Type B pancreatic cell (in vitro differentiated cells): Measurements from ENCODE around the gene CFAP57. TPM values are rescaled to one million over a fixed set of nuclear protein-coding genes. Genes with fewer than 3 reads are reported as not detected.

Experiments
- DNase-seq: peaks from one replicate; pipeline ENCODE4 v3.0.0; 2021; ENCODE audit warnings: mixed read lengths; ENCODE audit not compliant: unreplicated experiment; ENCODE audit errors: extremely low spot score
- H3K27ac Mint-ChIP-seq: 2 replicates; pipeline ENCODE4 v1.8.0; 2021; ENCODE audit warnings: mild to moderate bottlenecking, mixed read lengths
- H3K27me3 Mint-ChIP-seq: 2 replicates; pipeline ENCODE4 v1.8.0; 2021; ENCODE audit warnings: mixed read lengths
- H3K36me3 Mint-ChIP-seq: 2 replicates; pipeline ENCODE4 v1.8.0; 2021; ENCODE audit warnings: mixed read lengths
- H3K4me1 Mint-ChIP-seq: one replicate; pipeline ENCODE4 v1.8.0; 2021; ENCODE audit warnings: mixed read lengths; ENCODE audit not compliant: unreplicated experiment
- H3K4me3 Mint-ChIP-seq: 2 replicates; pipeline ENCODE4 v1.8.0; 2021; ENCODE audit warnings: mild to moderate bottlenecking, mixed read lengths
- H3K9me3 Mint-ChIP-seq: 2 replicates; pipeline ENCODE4 v1.8.0; 2021; ENCODE audit warnings: mixed read lengths
- CTCF ChIP-seq: fragments of 200-600 bp; sonication (generic); conservative IDR thresholded peaks from 2 replicates; pipeline ENCODE4 v1.5.0; 2021; ENCODE audit warnings: antibody characterized with exemption, mild to moderate bottlenecking
- total RNA-seq: library from RNA; stranded (reverse); gene quantifications from 2 replicates; pipeline ENCODE4 v1.2.1, GENCODE V29; 2021; ENCODE audit warnings: low replicate concordance

The CFAP57 gene
- total RNA-seq, 1 donor from 2014 or later, result 1.8 TPM

- no peaks in the 10 kb centered on the region for H3K9me3 Mint-ChIP-seq
- DNase-seq, result no peak
- peaks cover 12% of the 10 kb centered on the region for H3K27me3 Mint-ChIP-seq
- no peaks in the 10 kb centered on the region for H3K4me1 Mint-ChIP-seq
- H3K27ac Mint-ChIP-seq, result no peak overlapping the region
- H3K36me3 Mint-ChIP-seq, result no peaks in the 10 kb centered on the region
- H3K4me3 Mint-ChIP-seq, result no peak overlapping the region
- TF ChIP-seq CTCF, result no peak
Measured at GRCh38 chr1:43255438-43256210, 83.5 kb downstream of the CFAP57 start.

GRCh38 chr1:43256675-43257570 lies 84.8 kb downstream of the CFAP57 start:
- H3K27ac Mint-ChIP-seq, result no peak overlapping the region
- H3K9me3 Mint-ChIP-seq, result peaks cover 4% of the 10 kb centered on the region
- H3K36me3 Mint-ChIP-seq, result no peaks in the 10 kb centered on the region
- no peak for TF ChIP-seq CTCF
- DNase-seq, result no peak
- no peaks in the 10 kb centered on the region for H3K4me1 Mint-ChIP-seq
- peaks cover 12% of the 10 kb centered on the region for H3K27me3 Mint-ChIP-seq
- no peak overlapping the region for H3K4me3 Mint-ChIP-seq

GRCh38 chr1:43258370-43258769 lies 86.2 kb downstream of the CFAP57 start:
- H3K4me1 Mint-ChIP-seq, result no peaks in the 10 kb centered on the region
- peaks cover 4% of the 10 kb centered on the region for H3K9me3 Mint-ChIP-seq
- H3K27ac Mint-ChIP-seq, result no peak overlapping the region
- H3K36me3 Mint-ChIP-seq, result peaks cover 4% of the 10 kb centered on the region
- TF ChIP-seq CTCF, result no peak
- no peak overlapping the region for H3K4me3 Mint-ChIP-seq
- H3K27me3 Mint-ChIP-seq, result peaks cover 5% of the 10 kb centered on the region
- no peak for DNase-seq

GRCh38 chr1:43265431-43265830 lies 93.3 kb downstream of the CFAP57 start:
- TF ChIP-seq CTCF, result no peak
- Mint-ChIP-seq H3K27ac (no peak overlapping the region), H3K36me3 (peaks cover 4% of the 10 kb centered on the region), H3K27me3 (peaks cover 1% of the 10 kb centered on the region), H3K4me3 (no peak overlapping the region), H3K4me1 (peaks cover 3% of the 10 kb centered on the region), H3K9me3 (peaks cover 9% of the 10 kb centered on the region)
- no peak for DNase-seq

GRCh38 chr1:43266881-43267280 lies 94.8 kb downstream of the CFAP57 start:
- Mint-ChIP-seq H3K27ac (no peak overlapping the region), H3K27me3 (peaks cover 3% of the 10 kb centered on the region), H3K4me1 (peaks cover 17% of the 10 kb centered on the region), H3K36me3 (peaks cover 7% of the 10 kb centered on the region), H3K9me3 (peaks cover 4% of the 10 kb centered on the region), H3K4me3 (no peak overlapping the region)
- DNase-seq, result no peak
- TF ChIP-seq CTCF, result no peak
